Panc1 (cell line): ENCODE measurements around the gene CYSLTR1. TPM values are rescaled to one million over a fixed set of nuclear protein-coding genes. Genes with fewer than 3 reads are reported as not detected.

Experiments used
- total RNA-seq: library from RNA; stranded (reverse); gene quantifications from one replicate; pipeline ENCODE4 v1.2.1, GENCODE V29; 2021; ENCODE audit not compliant: unreplicated experiment

Gene CYSLTR1
- total RNA-seq, 1 experiment from 2014 or later, result not detected

Other genes starting within 250 kb of the CYSLTR1 start
- gene PGK1, start 223.4 kb downstream of the CYSLTR1 start, total RNA-seq, result 541 TPM
- 33.6 TPM for gene TAF9B, start 188.0 kb downstream of the CYSLTR1 start, total RNA-seq